Kidney (tissue), 14 donors: ENCODE data around the gene C4orf36. TPM values are rescaled to one million over a fixed set of nuclear protein-coding genes. Genes with fewer than 3 reads are reported as not detected.
A peak's percentile ranks its signal among the peaks of the same experiment; 100 is the strongest.

Experiments used
- DNase-seq, 5 donors: peaks; one replicate each; pipeline ENCODE4 v3.0.0-alpha.2; 2013 to 2020
- FAIRE-seq: peaks from 2 replicates; lab custom pipeline; 2012; peaks lifted over from hg19 to GRCh38; lab: Jason Lieb, UNC
- H3K27ac ChIP-seq, 2 donors: one replicate each; pipeline ENCODE4 v1.7.0; 2013; ENCODE audit warnings: low read depth in 2 of 2, low read length in 2 of 2, inconsistent platforms in 1 of 2
- H3K27me3 ChIP-seq: one replicate; pipeline ENCODE4 v1.7.1; 2013; ENCODE audit warnings: low read length, inconsistent platforms; ENCODE audit not compliant: control insufficient read depth, insufficient read depth
- H3K36me3 ChIP-seq, 3 donors: one replicate each; pipeline versions ENCODE4 v1.7.0 to v1.7.1; 2013; ENCODE audit warnings: low read length in 3 of 3, control low read depth in 1 of 3, inconsistent platforms in 1 of 3; ENCODE audit not compliant: insufficient read depth in 3 of 3, control insufficient read depth in 2 of 3
- H3K4me1 ChIP-seq, 3 donors: one replicate each; pipeline versions ENCODE4 v1.7.0 to v1.7.1; 2013; ENCODE audit warnings: low read length in 3 of 3, inconsistent platforms in 1 of 3, low read depth in 1 of 3; ENCODE audit not compliant: control insufficient read depth in 2 of 3, insufficient read depth in 2 of 3
- H3K4me3 ChIP-seq, 3 donors: one replicate each; pipeline versions ENCODE4 v1.7.0 to v1.8.1; 2013; ENCODE audit warnings: low read length in 3 of 3, control low read depth in 1 of 3, inconsistent platforms in 1 of 3
- H3K9ac ChIP-seq, 3 donors: one replicate each; pipeline versions ENCODE4 v1.7.0 to v1.7.1; 2013; ENCODE audit warnings: low read length in 3 of 3, control low read depth in 1 of 3, inconsistent platforms in 1 of 3
- H3K9me3 ChIP-seq, 3 donors: one replicate each; pipeline versions ENCODE4 v1.7.0 to v1.7.1; 2013; ENCODE audit warnings: low read length in 3 of 3, control low read depth in 1 of 3, inconsistent platforms in 1 of 3; ENCODE audit not compliant: control insufficient read depth in 2 of 3, insufficient read depth in 1 of 3
- intact Hi-C: fragments of 100-400 bp; cut with DNase I; formaldehyde crosslinking; loops from one replicate; pipeline ENCODE4 v1.11.1; 2022
- polyA plus RNA-seq: library from polyadenylated mRNA; stranded (reverse); fragments of 350-450 nt; fragmentation: Illumina TruSeq; extraction: RNeasy Lipid Tissue Mini Kit (QIAGEN cat#74804); gene quantifications from one replicate; pipeline ENCODE4 v1.2.3, GENCODE V29; 2014; ENCODE audit warnings: low read depth, low replicate concordance; ENCODE audit not compliant: insufficient read depth
- total RNA-seq: library from RNA; stranded (reverse); fragmentation: NEBNext Ultra II Directional; extraction: Animal tissue kit (Norgen Biotek cat#: 25700); gene quantifications from one replicate; pipeline ENCODE4 v1.2.1, GENCODE V29; 2021
- TF ChIP-seq, protein P1 (sequence below): IDR thresholded peaks from 3 replicates; pipeline ENCODE4 v1.5.1; 2012; ENCODE audit warnings: mild to moderate bottlenecking, moderate library complexity, borderline replicate concordance; ENCODE audit not compliant: insufficient read depth; ENCODE audit errors: extremely low read depth
- donor health status: control.
- donor health status: control.
- donor health status: control.
- donor health status: control.
- donor health status: control.
- donor health status: DM: yes; HTN: yes; CAD: no.
- donor health status: Normal renal cell carcinoma (clear cell type).

The C4orf36 gene
- total and polyA plus RNA-seq, 2 donors from 2014 or later: 2.0 TPM; not detected in 1

DNA sequence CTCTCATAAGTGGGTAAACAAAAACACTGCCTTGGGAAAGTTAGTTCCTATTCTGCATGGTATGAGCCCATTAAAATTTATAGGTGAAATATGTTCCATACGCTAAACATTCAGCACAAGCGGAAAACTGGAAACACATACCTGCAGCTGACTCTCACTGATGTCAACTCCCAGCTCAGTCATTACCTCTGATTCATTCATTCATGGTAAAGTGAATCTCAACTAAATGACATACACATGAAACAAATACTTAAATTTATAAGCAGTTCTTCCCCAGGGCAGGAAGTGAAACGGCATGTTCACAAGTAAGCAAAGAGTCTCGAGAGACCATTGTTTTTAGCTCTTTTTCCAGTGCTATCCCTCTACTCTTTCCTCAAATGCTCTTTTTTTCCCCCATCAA lies 44.7 kb downstream of the C4orf36 start:
- FAIRE-seq (no peak), DNase-seq (no peak)
- H3K9me3 ChIP-seq: no peaks in the 10 kb centered on the region
- peaks cover 0 to 2% (median 0%) of the 10 kb centered on the region in 3 donors for H3K4me1 ChIP-seq
- TF ChIP-seq, protein P1, sequence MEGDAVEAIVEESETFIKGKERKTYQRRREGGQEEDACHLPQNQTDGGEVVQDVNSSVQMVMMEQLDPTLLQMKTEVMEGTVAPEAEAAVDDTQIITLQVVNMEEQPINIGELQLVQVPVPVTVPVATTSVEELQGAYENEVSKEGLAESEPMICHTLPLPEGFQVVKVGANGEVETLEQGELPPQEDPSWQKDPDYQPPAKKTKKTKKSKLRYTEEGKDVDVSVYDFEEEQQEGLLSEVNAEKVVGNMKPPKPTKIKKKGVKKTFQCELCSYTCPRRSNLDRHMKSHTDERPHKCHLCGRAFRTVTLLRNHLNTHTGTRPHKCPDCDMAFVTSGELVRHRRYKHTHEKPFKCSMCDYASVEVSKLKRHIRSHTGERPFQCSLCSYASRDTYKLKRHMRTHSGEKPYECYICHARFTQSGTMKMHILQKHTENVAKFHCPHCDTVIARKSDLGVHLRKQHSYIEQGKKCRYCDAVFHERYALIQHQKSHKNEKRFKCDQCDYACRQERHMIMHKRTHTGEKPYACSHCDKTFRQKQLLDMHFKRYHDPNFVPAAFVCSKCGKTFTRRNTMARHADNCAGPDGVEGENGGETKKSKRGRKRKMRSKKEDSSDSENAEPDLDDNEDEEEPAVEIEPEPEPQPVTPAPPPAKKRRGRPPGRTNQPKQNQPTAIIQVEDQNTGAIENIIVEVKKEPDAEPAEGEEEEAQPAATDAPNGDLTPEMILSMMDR: no peak
- no peaks in the 10 kb centered on the region for H3K36me3 ChIP-seq
- H3K27me3 ChIP-seq: no peaks in the 10 kb centered on the region
- intact Hi-C loops: no loop called here
- no peak overlapping the region for H3K9ac ChIP-seq
- H3K27ac ChIP-seq: no peak overlapping the region
- H3K4me3 ChIP-seq: no peak overlapping the region

DNA sequence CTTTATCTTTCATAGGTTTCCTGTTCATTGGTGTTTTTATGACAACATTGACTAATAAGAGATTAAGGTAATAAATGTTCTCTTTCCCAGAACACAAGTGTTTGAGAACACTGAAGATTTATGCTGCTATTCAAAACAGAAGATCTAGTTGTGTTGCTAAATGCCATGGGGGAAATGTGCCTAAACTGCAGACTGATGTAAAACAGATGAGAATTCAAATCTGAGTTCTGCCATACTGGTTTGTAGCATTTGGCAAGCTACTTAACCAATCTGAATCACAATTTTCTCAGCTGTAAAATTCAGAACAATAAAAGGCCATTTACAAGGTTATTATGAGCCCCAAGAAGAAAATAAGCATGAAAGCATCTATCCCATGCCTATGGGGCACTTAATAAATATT lies 45.3 kb downstream of the C4orf36 start:
- FAIRE-seq: no peak
- TF ChIP-seq, protein P1: no peak
- Histone ChIP-seq H3K27me3 (no peaks in the 10 kb centered on the region), H3K36me3 (no peaks in the 10 kb centered on the region), H3K4me3 (no peak overlapping the region), H3K9me3 (no peaks in the 10 kb centered on the region), H3K4me1 (peaks cover 0 to 2% (median 0%) of the 10 kb centered on the region in 3 donors), H3K27ac (no peak overlapping the region), H3K9ac (no peak overlapping the region)
- intact Hi-C loops: no loop called here
- no peak for DNase-seq

DNA sequence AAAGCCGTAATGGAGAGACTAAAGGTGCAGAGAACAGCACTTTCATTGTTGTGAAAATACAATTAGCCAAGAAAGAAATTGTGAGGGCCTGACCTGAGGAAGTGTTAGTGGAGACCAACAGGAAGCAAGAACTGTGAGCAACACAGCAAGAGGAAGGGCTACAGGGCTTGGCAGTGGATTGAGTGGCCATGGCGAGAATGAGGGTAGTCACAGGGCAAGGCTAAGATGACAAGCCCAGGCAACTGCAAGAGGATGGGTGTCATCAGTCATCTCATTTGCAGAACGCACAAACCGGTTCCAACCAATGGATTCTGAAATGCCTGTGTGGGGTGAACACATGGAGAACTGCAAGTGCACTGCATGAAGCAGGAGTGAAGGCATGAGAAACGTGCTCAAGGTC lies 46.6 kb downstream of the C4orf36 start:
- no peak for FAIRE-seq
- Histone ChIP-seq H3K9me3 (no peaks in the 10 kb centered on the region), H3K27ac (no peak overlapping the region), H3K9ac (no peak overlapping the region), H3K4me1 (peaks cover 0 to 2% (median 0%) of the 10 kb centered on the region in 3 donors), H3K27me3 (no peaks in the 10 kb centered on the region), H3K4me3 (no peak overlapping the region), H3K36me3 (no peaks in the 10 kb centered on the region)
- TF ChIP-seq, protein P1: no peak
- peak in 1 of 5 donors; percentile 10 for DNase-seq
- intact Hi-C loops: no loop called here

DNA sequence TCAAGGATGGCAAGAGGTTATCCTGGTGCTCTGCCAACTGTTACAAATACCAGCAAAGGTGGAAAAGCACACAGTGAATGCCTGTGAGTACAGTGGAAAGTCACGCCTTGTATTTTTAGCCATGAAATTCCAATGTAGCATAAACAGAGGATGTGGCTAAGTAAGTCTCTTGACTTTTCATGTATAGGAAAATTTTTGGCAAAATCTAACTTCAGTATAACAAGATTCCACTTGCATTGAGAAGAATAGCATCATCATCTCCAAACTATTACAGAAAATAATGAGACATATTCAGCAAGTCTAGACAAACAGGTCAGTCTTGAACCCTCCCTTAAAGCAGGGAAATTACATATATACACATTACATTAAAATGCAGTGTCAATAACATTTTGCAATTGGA lies 50.9 kb downstream of the C4orf36 start:
- Histone ChIP-seq H3K9ac (no peak overlapping the region), H3K36me3 (no peaks in the 10 kb centered on the region), H3K9me3 (no peaks in the 10 kb centered on the region), H3K27ac (no peak overlapping the region), H3K27me3 (no peaks in the 10 kb centered on the region), H3K4me1 (no peaks in the 10 kb centered on the region), H3K4me3 (no peak overlapping the region)
- TF ChIP-seq, protein P1: no peak
- intact Hi-C loops: no loop called here
- FAIRE-seq (no peak), DNase-seq (no peak)
